ENCODE measurements around the gene PNPLA1.

The PNPLA1 gene

GRCh38 chr6:36355819-36356218 lies 86.0 kb downstream of the PNPLA1 start:
- DNase-seq (ENCODE audit: low read depth in 1 of 2, low spot score in 1 of 2): no peak

- no peak for DNase-seq (ENCODE audit: low read depth in 1 of 2, low spot score in 1 of 2)
These were observed 88.0 kb downstream of the PNPLA1 start for GRCh38 chr6:36357872-36358225.

Data from activated CD4-positive, alpha-beta T cell treated with anti-CD3 and anti-CD28 coated beads, Interleukin-2, amount 50 U/mL, for 24 hours (primary cell).